ENCODE results near the gene SLC6A14. TPM values are rescaled to one million over a fixed set of nuclear protein-coding genes. Genes with fewer than 3 reads are reported as not detected.
A peak's percentile ranks its signal among the peaks of the same experiment; 100 is the strongest.

The SLC6A14 gene
- total and polyA plus RNA-seq, 2 experiments from 2014 or later: not detected

DNA sequence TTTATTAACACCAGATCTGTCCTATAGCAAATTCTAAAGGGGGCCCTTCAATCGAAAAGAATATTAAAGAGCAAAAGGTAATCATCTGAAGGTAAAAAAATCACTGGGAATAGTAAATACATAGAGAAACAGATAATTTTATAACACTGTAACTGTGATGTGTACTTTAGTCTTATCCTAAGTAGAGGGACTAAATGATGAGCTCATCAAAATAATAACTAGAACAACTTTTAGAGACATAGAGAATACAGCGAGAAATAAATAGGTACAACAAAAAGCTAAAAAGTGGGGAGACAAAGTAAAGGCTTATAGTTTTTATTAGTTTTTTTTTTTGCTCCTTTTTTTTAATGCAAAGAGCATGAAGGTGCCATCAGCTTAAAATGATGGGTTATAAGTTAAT, 43.7 kb downstream of the SLC6A14 start (continued):
- TF ChIP-seq POLR2AphosphoS5 (IDR thresholded peaks at IDR 0.05; ENCODE audit: low read depth) (no peak), CREB1 (CRISPR knock-in tag; IDR thresholded peaks at IDR 0.05; ENCODE audit: low read depth) (no peak), ZNF114 (CRISPR knock-in tag; IDR thresholded peaks at IDR 0.05) (no peak), EZH2 (IDR thresholded peaks at IDR 0.05; ENCODE audit: low read depth, unreplicated experiment) (no peak), ZNF331 (CRISPR knock-in tag; IDR thresholded peaks at IDR 0.05; ENCODE audit: low read depth) (no peak)

DNA sequence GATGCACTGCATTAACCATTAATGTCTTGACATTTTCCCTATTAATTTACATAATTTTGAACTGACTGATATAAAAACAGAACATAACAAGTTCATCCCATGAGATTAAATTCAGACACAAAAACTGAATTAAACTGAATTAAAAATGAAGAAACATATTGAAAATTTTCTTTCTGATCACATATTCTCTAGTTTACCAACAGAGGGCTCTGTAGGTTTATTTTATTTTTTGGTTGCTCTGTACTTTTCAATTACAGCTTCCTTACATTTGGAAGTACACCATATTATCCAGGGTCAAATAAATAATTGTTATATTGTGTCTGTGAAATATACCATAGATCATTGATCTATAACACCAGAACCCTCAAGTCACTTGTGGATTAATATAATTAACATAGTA, 53.7 kb downstream of the SLC6A14 start:
- H3K9me3 Mint-ChIP-seq: no peaks in the 10 kb centered on the region
- Histone ChIP-seq H3F3A (replicated peaks; ENCODE audit: low read depth) (no peaks in the 10 kb centered on the region), H2AFZ (no peak overlapping the region), H4K20me1 (replicated peaks; ENCODE audit: insufficient read depth) (no peaks in the 10 kb centered on the region), H3K4me3 (no peak overlapping the region), H3K9me2 (ENCODE audit: insufficient read depth) (no peaks in the 10 kb centered on the region), H3K4me2 (no peak overlapping the region), H3K79me2 (replicated peaks; ENCODE audit: insufficient read depth) (no peaks in the 10 kb centered on the region), H3K27me3 (ENCODE audit: insufficient read depth) (no peaks in the 10 kb centered on the region), H3K4me1 (ENCODE audit: insufficient read depth) (no peaks in the 10 kb centered on the region), H3K36me3 (ENCODE audit: insufficient read depth) (no peaks in the 10 kb centered on the region), H3K27ac (ENCODE audit: low read depth) (no peak overlapping the region)
- no peak overlapping the region for H3K27ac Mint-ChIP-seq
- no peak for DNase-seq (ENCODE audit: low spot score)
- no peak overlapping the region for H3K4me3 Mint-ChIP-seq
- TF ChIP-seq STAT1 (IDR thresholded peaks at IDR 0.05; ENCODE audit: unreplicated experiment): no peak
- TF ChIP-seq, protein P1, sequence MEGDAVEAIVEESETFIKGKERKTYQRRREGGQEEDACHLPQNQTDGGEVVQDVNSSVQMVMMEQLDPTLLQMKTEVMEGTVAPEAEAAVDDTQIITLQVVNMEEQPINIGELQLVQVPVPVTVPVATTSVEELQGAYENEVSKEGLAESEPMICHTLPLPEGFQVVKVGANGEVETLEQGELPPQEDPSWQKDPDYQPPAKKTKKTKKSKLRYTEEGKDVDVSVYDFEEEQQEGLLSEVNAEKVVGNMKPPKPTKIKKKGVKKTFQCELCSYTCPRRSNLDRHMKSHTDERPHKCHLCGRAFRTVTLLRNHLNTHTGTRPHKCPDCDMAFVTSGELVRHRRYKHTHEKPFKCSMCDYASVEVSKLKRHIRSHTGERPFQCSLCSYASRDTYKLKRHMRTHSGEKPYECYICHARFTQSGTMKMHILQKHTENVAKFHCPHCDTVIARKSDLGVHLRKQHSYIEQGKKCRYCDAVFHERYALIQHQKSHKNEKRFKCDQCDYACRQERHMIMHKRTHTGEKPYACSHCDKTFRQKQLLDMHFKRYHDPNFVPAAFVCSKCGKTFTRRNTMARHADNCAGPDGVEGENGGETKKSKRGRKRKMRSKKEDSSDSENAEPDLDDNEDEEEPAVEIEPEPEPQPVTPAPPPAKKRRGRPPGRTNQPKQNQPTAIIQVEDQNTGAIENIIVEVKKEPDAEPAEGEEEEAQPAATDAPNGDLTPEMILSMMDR (conservative IDR thresholded peaks at IDR 0.05; ENCODE audit: low read depth in 2 of 2): peak in 1 of 2 experiments; percentile 47; a peak in 3 of 4 replicates
- no peak for TF ChIP-seq ZNF114 (CRISPR knock-in tag; IDR thresholded peaks at IDR 0.05)
- H3K27me3 Mint-ChIP-seq (ENCODE audit: insufficient read depth, low read depth, poor library complexity): no peaks in the 10 kb centered on the region
- H3K4me1 Mint-ChIP-seq: no peaks in the 10 kb centered on the region
- no peaks in the 10 kb centered on the region for H3K36me3 Mint-ChIP-seq (ENCODE audit: low read depth)
- ATAC-seq: no peak

DNA sequence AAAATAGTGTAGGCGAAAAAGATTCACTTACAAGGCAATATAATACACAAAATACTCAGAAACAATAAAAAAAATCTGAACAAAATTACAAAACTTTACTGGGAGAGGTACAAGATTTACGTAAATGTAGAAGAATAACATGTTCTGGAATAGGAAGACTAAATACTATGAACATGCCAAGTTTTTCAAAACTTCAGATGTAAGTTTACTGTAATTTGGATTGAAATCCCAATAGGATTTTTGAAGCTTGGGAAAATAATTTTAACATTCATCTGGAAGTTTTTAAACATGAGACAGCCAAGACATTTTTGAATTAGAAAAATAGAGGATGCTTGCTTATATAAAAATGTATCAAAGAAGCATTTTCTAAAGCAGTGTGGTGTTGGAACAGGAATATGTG, 56.9 kb downstream of the SLC6A14 start:
- TF ChIP-seq ZNF331 (CRISPR knock-in tag; IDR thresholded peaks at IDR 0.05; ENCODE audit: low read depth): no peak
- TF ChIP-seq, protein P2, sequence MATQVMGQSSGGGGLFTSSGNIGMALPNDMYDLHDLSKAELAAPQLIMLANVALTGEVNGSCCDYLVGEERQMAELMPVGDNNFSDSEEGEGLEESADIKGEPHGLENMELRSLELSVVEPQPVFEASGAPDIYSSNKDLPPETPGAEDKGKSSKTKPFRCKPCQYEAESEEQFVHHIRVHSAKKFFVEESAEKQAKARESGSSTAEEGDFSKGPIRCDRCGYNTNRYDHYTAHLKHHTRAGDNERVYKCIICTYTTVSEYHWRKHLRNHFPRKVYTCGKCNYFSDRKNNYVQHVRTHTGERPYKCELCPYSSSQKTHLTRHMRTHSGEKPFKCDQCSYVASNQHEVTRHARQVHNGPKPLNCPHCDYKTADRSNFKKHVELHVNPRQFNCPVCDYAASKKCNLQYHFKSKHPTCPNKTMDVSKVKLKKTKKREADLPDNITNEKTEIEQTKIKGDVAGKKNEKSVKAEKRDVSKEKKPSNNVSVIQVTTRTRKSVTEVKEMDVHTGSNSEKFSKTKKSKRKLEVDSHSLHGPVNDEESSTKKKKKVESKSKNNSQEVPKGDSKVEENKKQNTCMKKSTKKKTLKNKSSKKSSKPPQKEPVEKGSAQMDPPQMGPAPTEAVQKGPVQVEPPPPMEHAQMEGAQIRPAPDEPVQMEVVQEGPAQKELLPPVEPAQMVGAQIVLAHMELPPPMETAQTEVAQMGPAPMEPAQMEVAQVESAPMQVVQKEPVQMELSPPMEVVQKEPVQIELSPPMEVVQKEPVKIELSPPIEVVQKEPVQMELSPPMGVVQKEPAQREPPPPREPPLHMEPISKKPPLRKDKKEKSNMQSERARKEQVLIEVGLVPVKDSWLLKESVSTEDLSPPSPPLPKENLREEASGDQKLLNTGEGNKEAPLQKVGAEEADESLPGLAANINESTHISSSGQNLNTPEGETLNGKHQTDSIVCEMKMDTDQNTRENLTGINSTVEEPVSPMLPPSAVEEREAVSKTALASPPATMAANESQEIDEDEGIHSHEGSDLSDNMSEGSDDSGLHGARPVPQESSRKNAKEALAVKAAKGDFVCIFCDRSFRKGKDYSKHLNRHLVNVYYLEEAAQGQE (IDR thresholded peaks at IDR 0.05; ENCODE audit: unreplicated experiment): no peak
- TF ChIP-seq STAT1 (IDR thresholded peaks at IDR 0.05; ENCODE audit: unreplicated experiment): no peak
- no peak for ATAC-seq

More for the DNA sequence above, 56.9 kb downstream of the SLC6A14 start:
- Histone ChIP-seq H2AFZ (no peak overlapping the region), H3K27me3 (ENCODE audit: insufficient read depth) (no peaks in the 10 kb centered on the region), H3K9me2 (ENCODE audit: insufficient read depth) (no peaks in the 10 kb centered on the region), H3K4me1 (ENCODE audit: insufficient read depth) (no peaks in the 10 kb centered on the region), H3F3A (replicated peaks; ENCODE audit: low read depth) (no peaks in the 10 kb centered on the region), H3K27ac (ENCODE audit: low read depth) (no peak overlapping the region), H3K36me3 (ENCODE audit: insufficient read depth) (no peaks in the 10 kb centered on the region), H3K4me2 (no peak overlapping the region), H4K20me1 (replicated peaks; ENCODE audit: insufficient read depth) (no peaks in the 10 kb centered on the region), H3K79me2 (replicated peaks; ENCODE audit: insufficient read depth) (no peaks in the 10 kb centered on the region), H3K4me3 (no peak overlapping the region)
- Mint-ChIP-seq H3K27ac (no peak overlapping the region), H3K27me3 (ENCODE audit: insufficient read depth, low read depth, poor library complexity) (no peaks in the 10 kb centered on the region), H3K4me3 (no peak overlapping the region), H3K4me1 (no peaks in the 10 kb centered on the region), H3K36me3 (ENCODE audit: low read depth) (no peaks in the 10 kb centered on the region), H3K9me3 (no peaks in the 10 kb centered on the region)
- DNase-seq (ENCODE audit: low spot score): no peak

Data from GM23338 (cell line).